22Rv1 (cell line): ENCODE measurements around the gene FAM219A.
"Not testable (repeated sequence)": the region's sequence is repeated elsewhere in the genome, so short reads cannot be mapped to it uniquely, and the experiment has no call there.

Experiments used
- ZFX ChIP-seq: fragments of 450-650 bp; IDR thresholded peaks from 2 replicates; pipeline ENCODE4 v1.6.1; 2017; ENCODE audit warnings: antibody characterized with exemption, borderline replicate concordance
- TF ChIP-seq, protein P1 (sequence below): fragments of 450-650 bp; IDR thresholded peaks from 2 replicates; pipeline ENCODE4 v1.5.1; 2017; ENCODE audit warnings: mild to moderate bottlenecking

- TF ChIP-seq, protein P1, sequence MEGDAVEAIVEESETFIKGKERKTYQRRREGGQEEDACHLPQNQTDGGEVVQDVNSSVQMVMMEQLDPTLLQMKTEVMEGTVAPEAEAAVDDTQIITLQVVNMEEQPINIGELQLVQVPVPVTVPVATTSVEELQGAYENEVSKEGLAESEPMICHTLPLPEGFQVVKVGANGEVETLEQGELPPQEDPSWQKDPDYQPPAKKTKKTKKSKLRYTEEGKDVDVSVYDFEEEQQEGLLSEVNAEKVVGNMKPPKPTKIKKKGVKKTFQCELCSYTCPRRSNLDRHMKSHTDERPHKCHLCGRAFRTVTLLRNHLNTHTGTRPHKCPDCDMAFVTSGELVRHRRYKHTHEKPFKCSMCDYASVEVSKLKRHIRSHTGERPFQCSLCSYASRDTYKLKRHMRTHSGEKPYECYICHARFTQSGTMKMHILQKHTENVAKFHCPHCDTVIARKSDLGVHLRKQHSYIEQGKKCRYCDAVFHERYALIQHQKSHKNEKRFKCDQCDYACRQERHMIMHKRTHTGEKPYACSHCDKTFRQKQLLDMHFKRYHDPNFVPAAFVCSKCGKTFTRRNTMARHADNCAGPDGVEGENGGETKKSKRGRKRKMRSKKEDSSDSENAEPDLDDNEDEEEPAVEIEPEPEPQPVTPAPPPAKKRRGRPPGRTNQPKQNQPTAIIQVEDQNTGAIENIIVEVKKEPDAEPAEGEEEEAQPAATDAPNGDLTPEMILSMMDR = not testable (repeated sequence)
- not testable (repeated sequence) for TF ChIP-seq ZFX
These were observed 90.5 kb downstream of the FAM219A start for GRCh38 chr9:34367751-34368410.
